ENCODE data around the gene ASRGL1.
"Not testable (repeated sequence)": the region's sequence is repeated elsewhere in the genome, so short reads cannot be mapped to it uniquely, and the experiment has no call there.

GRCh38 chr11:62325781-62326180 is 11.5 kb upstream of the ASRGL1 start:
- not testable (repeated sequence) for TF ChIP-seq CTCF (IDR thresholded peaks at IDR 0.05; ENCODE audit: low read depth, low read length, missing input control); RAD21 (IDR thresholded peaks at IDR 0.05); MAX (IDR thresholded peaks at IDR 0.05); REST (IDR thresholded peaks at IDR 0.05); SP1 (IDR thresholded peaks at IDR 0.05); ZBTB33 (IDR thresholded peaks at IDR 0.05); FOXA1 (IDR thresholded peaks at IDR 0.05); ATF3 (IDR thresholded peaks at IDR 0.05); RXRA (IDR thresholded peaks at IDR 0.05); JUND (IDR thresholded peaks at IDR 0.05); YY1 (IDR thresholded peaks at IDR 0.05); GABPA (IDR thresholded peaks at IDR 0.05 in 1 of 2, conservative IDR thresholded peaks at IDR 0.05 in 1 of 2); TAF1 (conservative IDR thresholded peaks at IDR 0.05)
